DND-41 (cell line): Measurements from ENCODE around the gene SSMEM1.

Source experiments
- EZH2 ChIP-seq: IDR thresholded peaks from 3 replicates; pipeline ENCODE4 v1.6.1; 2012; ENCODE audit warnings: borderline replicate concordance, low read depth, mild to moderate bottlenecking, moderate library complexity, low read length, inconsistent platforms; ENCODE audit not compliant: severe bottlenecking
- TF ChIP-seq, protein P1 (sequence below): IDR thresholded peaks from 2 replicates; pipeline ENCODE4 v1.5.1; 2012; ENCODE audit warnings: borderline replicate concordance, low read length, moderate library complexity, mild to moderate bottlenecking; ENCODE audit not compliant: poor library complexity, severe bottlenecking; ENCODE audit errors: extremely low read depth

DNA sequence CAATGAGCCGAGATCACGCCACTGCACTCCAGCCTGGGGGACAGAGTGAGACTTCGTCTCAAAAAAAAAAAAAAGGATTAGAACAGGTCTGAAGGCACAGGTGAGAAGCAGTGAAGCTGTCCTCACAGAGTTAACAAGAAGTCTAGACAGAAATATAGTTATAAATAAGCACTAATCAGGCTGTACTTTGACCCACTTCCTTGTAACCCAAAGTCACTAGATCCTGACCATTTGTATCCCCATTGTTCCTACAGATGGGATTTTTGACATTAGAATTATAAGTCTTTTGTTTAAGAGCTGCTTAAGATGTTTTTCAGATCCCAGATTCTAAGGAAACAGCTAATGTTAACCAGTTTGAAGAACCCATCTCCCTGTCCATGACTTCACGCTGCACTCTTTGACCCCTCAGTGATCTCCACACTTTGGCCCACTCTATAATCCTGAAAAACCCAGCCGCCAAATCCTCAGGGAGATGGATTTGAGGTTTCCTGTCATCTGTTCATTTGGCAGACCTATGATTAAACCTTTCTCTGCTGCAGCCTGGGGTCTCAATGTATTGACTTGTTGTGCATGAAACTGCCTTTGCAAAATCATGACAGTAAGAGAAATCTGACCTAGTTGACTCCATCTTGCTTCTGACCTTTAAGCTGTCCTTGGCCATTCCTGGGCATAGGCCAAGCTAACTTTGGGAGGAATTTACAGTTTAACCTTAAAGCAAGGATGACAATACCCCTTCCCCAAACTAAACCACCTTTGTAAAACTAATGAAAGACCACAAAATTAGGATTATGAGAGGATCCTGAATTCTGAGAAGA, 11.4 kb downstream of the SSMEM1 start:
- TF ChIP-seq EZH2, result no peak
- TF ChIP-seq, protein P1, sequence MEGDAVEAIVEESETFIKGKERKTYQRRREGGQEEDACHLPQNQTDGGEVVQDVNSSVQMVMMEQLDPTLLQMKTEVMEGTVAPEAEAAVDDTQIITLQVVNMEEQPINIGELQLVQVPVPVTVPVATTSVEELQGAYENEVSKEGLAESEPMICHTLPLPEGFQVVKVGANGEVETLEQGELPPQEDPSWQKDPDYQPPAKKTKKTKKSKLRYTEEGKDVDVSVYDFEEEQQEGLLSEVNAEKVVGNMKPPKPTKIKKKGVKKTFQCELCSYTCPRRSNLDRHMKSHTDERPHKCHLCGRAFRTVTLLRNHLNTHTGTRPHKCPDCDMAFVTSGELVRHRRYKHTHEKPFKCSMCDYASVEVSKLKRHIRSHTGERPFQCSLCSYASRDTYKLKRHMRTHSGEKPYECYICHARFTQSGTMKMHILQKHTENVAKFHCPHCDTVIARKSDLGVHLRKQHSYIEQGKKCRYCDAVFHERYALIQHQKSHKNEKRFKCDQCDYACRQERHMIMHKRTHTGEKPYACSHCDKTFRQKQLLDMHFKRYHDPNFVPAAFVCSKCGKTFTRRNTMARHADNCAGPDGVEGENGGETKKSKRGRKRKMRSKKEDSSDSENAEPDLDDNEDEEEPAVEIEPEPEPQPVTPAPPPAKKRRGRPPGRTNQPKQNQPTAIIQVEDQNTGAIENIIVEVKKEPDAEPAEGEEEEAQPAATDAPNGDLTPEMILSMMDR, result no peak
